HG02870 (cell line): Measurements from ENCODE around the gene CERS6.

ENCODE experiments used
- ATAC-seq: cut with Tn5 transposase; IDR thresholded peaks from one replicate; pipeline ENCODE4 v1.9.1; 2021; ENCODE audit warnings: mild to moderate bottlenecking, moderate library complexity; ENCODE audit not compliant: unreplicated experiment

CERS6 gene

DNA sequence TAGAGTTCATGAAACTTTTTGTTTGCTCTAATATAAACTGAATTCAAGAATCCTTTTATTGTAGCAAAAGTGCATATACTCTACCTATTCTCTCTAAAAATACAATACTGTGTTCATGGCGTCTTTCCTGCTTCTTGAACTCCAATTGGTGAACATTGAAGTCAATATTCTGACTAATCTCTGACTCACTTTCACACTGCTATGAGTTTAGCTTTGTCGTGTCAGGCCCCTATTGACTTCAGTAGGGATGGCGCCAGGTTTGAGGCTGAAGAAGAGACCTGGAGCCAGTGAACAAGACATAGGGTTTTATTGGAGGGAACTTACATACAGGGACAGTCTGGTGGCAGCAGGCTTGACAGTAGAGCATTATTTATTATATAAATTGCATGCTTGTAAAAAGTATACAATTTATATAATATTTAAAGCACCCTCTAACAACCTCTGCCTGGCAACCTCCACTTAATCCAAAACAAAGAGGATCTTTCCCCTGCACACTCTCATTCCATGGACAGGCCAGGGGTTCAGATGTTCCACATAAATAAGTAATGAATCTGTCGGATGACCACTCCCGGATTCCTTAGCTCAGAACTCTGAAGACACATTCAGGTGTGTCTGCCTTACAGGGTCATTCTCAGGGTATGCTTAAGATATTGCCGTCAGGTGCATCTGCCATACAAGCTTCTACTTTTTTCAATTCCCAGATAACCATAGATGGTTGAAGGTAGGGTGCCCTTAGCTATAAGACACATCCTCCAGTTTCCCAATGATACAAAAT, 141.0 kb downstream of the CERS6 start:
- no peak for ATAC-seq

- no peak for ATAC-seq
These were observed 143.7 kb downstream of the CERS6 start for GRCh38 chr2:168599738-168600137.

DNA sequence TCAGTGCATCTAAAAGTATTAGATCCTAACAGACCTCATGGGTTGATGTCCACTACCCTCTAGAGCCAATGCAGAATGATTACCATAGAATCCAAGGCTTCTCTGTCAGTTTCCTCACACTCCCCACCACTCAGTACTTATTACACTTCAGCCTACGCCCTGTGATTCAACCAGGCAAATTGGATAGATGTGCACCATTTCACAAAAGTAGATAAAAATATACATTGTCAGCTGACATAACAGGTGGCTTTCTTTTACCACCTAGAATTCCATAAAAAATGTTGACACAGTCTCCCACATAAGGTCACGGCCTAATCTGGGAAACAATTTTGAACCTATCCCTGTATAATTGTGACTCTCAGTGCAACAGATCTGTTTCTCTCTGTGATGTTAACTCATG, 144.9 kb downstream of the CERS6 start:
- no peak for ATAC-seq

GRCh38 chr2:168601741-168602140, 145.7 kb downstream of the CERS6 start:
- peak; percentile 58 for ATAC-seq

DNA sequence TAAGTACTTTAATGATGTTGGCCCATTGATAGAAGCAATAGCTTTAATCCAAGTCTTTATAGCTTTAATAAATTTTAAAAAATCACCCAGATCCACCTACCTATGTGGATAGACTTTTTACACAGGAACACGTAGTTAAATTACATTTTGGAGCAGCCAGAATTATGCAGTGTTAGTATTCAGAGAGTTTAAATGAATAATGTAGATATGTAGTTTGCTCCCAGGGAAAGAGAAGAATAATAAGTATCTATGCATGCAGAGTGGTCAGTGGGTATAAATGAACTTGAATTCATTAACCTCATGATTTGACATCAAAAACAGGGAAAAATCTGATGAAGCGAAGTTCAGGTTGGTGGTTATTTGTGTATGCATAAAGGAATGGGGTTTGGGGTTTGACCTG, 146.3 kb downstream of the CERS6 start:
- no peak for ATAC-seq

GRCh38 chr2:168602846-168603401, 146.9 kb downstream of the CERS6 start:
- ATAC-seq: no peak

DNA sequence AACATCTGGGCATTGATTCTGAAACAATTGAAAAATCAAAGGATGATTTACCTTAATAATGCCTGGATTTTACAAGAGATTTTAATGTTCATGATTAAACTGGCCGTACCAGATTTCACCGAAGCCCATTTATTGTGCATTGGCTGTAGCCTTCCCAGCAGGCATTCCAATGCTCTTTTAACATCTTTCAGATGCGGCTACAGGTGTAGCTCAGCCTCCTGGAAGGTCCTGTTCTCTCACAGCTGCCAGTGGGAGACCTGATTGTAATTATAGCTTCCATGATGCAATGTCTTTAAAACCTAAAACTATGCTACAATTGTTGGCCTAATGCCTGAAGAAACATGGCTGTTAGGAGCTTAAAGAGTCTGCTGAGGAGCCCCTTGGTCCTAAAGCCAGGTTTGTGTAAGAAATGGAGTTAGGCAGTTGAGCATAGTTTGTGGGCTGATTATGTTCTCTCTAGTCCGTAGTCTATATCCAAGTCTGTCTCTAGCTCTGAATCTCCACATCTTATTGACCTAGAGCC, 147.4 kb downstream of the CERS6 start:
- ATAC-seq: no peak

DNA sequence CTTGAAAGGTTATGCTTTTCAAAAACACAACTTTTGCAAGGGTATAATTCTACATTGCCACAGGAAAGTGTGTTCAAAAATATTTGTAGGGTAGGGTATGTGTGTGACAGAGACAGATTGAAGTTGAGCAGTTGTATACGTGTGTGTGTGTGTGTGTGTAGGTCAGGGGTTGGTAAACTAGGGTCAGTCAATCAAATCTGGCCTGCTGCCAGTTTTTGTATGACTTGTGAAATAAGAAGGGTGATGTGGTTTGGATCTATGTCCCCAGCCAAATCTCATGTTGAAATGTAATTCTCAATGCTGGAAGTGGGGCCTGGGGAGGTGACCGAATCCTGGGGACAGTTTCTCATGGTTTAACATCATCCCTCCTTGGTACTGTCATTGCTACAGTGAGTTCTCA, 148.2 kb downstream of the CERS6 start:
- ATAC-seq: no peak

DNA sequence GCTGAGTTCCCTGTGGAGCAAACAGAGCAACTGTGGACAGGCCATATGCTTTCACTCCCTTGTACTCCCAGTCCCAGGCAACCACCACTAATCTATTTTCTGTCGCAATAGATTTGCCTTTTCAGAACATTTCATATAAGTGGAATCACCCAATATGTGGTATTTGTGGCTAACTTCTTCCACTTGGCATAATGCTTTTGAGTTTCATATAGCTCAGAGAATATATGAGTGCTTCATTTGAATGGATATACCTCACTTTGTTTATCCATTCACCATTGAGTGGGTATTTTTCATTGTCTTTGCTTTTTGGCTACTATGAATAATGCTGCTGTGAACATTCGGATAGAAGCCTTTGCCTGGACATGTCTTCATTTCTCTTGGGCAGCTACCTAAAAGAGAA, 151.9 kb downstream of the CERS6 start:
- no peak for ATAC-seq

DNA sequence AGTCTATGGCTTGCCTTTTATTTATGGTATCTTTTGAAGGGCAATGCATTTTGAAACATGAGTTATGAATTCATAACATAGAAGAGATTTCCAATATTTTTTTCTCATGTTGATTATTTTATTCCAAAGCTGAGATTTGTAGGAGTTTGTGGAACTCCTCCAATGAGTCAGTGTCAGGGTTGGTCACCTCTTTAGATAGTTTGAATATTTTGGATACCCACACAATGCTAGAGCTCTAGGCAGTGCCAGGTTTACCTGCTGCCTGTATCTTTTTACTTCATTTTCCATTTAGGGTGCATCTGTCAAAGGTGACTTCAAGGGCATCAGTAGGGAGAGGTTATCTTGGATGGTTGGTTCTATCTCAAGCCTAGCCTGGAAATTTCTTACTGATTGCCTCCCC, 152.7 kb downstream of the CERS6 start:
- ATAC-seq: no peak

- no peak for ATAC-seq
These were observed 155.0 kb downstream of the CERS6 start for GRCh38 chr2:168611091-168611490.

GRCh38 chr2:168611896-168612650, 156.0 kb downstream of the CERS6 start:
- ATAC-seq: no peak

DNA sequence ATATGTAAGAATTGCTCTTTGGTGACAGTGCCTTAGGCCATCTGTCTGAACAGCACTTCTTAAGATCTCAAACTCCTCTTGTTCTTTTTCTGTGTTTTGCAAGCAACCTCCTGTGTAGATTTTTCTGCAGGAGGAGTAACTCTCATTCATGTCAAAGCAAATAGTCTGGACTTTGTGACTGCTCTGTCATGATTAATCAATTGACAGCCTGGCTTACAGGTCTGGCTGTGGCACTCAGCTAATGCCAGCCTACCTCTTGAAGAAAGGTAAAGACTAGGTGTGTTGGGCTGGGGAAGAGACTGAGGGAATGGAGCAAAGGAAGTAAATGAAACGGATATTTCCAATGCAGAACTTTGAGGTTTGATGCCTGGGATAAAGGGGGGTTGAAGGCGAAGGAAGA, 156.6 kb downstream of the CERS6 start:
- ATAC-seq: no peak

- no peak for ATAC-seq
These were observed 157.5 kb downstream of the CERS6 start for GRCh38 chr2:168613551-168613950.

- no peak for ATAC-seq
These were observed 158.3 kb downstream of the CERS6 start for GRCh38 chr2:168614172-168615018.

DNA sequence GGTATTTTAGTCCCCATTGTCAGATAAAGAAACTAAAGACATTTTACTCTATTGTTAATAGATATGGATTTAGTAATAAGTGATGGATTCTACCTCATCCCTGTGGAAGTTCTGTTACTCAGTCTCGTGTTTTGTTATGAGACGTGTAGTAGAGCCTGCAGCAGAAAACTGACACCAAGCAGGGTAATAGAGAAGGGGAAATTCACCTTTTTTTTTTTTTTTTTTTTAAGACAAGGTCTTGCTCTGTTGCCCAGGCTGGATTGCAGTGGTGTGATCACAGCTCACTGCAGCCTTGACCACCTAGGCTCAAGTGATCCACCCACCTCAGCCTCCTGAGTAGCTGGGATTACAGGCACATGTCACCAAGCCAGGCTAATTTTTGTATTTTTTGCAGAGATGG, 164.5 kb downstream of the CERS6 start:
- ATAC-seq: no peak

GRCh38 chr2:168622559-168622958, 166.5 kb downstream of the CERS6 start:
- ATAC-seq: no peak

DNA sequence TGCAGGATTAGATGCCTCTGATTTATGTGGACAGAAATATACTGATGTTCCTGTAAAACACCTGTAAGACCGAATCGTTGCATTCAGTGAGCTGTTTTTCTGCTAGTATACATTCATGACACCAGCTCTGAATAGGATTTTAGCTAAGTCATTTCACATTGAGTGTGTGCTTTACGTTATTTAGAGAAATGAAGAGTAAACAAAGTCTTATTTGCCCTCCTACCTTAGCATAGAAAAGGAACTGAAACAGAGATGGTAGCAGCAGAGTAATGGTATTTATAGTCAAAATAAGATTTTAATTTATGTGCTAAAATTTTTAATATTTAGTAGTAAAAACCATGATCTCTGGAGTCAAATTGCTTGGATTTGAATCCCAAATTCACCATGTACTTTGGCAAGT, 168.0 kb downstream of the CERS6 start:
- no peak for ATAC-seq

- no peak for ATAC-seq
These were observed 170.0 kb downstream of the CERS6 start for GRCh38 chr2:168626096-168626495.

GRCh38 chr2:168626647-168627046, 170.6 kb downstream of the CERS6 start:
- no peak for ATAC-seq

DNA sequence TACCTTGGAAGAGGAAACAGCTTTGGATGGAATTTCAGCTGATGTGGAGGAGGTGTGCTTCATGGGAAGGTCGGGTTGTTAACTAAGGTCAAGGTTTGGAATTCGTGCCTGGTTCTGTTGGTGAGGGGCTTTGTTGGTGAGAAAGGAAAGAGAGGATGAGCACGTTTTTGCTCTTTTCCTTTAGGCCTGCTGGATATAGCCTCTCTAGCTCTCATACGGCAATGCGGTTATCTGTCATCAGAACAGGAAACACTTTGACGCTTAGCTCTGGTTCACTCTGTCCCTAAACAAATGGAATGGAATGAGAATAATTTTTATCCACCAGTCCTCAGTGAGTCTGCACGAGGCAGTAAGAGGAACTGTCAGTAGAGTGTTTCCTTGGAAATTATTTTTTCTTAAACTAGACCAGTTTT, 176.6 kb downstream of the CERS6 start:
- no peak for ATAC-seq
